ENCODE results near the gene ARMC2. TPM values are rescaled to one million over a fixed set of nuclear protein-coding genes. Genes with fewer than 3 reads are reported as not detected.

The ARMC2 gene
- total RNA-seq: 2.3 and 2.4 TPM in 2 replicates

DNA sequence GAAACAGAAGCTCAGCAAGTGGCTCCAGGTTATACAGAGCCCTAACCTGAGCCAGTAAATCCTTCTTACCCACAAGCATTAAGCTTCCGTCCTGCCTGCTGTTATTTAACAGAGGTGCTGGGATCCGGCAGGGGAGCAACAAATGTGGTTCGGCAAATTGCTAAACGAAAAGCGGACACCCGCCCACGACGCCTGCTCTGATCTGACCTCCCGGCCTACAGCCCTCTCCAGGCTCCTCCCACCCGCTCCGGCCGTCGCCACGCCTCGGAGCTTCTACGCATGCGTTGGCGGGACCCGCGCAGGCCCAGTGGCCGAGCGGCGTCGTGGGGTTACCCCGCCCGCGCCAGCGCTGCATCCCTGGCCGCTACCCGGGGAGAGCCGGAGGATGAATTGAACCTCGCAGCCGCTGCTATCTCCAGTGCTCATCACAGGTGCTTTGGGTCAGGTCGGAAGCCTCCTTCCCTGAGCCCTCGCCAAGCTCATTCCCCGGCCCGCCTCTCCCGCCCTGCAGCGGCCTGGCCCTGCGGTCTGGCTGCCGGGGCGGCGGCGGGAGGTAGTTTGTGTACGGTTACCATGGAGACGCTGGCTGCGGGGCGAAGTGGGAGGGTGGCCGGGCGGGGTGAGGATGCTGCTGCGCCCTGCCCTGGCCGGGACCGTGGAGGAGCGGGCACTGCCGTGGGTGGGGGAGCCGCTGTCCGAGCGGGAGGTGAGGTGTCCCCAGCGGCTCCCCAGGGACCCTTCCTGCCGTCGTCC, at the start of gene ARMC2:
ARMC2 (plus strand) TSS at position 307 of the 753 bp plus-strand sequence. CDS start 5,846 bp downstream, outside the sequence.

Small RNAs within 50 kb of the gene (small RNA-seq; reads per million reads assigned to genes)
- gene AL445189.2 (0.28 reads per million), gene Z95118.1 (not detected)

Other genes starting within 250 kb of the ARMC2 start
- gene SESN1, start 246.4 kb downstream of the ARMC2 start, total RNA-seq: 36.6 and 40.7 TPM in 2 replicates
- 35.9 and 42.3 TPM in 2 replicates for gene CEP57L1, start 247.1 kb downstream of the ARMC2 start, total RNA-seq

Measured in thoracic aorta endothelial cell (primary cell).